ENCODE data around the gene SLC9A5.

Gene SLC9A5

DNA sequence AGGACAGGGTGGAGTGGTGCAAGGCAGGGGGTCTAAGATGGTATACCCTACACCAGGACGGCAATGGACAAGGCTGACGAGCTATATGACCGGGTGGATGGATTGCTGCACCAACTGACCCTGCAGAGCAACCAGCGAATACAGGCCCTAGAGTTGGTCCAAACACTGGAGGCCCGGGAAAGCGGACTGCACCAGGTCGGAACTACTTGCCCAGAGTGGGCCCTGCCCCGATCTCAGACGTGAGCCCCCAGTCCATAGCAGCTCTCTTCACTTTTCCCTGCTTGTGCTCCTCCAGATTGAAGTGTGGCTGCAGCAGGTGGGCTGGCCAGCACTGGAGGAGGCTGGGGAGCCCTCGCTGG is 33.6 kb downstream of the SLC9A5 start:
- Mint-ChIP-seq H3K27me3 (ENCODE audit: low read depth, poor library complexity) (peaks cover 44% of the 10 kb centered on the region), H3K27ac (no peak overlapping the region), H3K4me1 (peaks cover 11% of the 10 kb centered on the region), H3K36me3 (ENCODE audit: low read depth) (no peaks in the 10 kb centered on the region), H3K9me3 (no peaks in the 10 kb centered on the region), H3K4me3 (no peak overlapping the region)
- DNase-seq = no peak
- TF ChIP-seq, protein P1, sequence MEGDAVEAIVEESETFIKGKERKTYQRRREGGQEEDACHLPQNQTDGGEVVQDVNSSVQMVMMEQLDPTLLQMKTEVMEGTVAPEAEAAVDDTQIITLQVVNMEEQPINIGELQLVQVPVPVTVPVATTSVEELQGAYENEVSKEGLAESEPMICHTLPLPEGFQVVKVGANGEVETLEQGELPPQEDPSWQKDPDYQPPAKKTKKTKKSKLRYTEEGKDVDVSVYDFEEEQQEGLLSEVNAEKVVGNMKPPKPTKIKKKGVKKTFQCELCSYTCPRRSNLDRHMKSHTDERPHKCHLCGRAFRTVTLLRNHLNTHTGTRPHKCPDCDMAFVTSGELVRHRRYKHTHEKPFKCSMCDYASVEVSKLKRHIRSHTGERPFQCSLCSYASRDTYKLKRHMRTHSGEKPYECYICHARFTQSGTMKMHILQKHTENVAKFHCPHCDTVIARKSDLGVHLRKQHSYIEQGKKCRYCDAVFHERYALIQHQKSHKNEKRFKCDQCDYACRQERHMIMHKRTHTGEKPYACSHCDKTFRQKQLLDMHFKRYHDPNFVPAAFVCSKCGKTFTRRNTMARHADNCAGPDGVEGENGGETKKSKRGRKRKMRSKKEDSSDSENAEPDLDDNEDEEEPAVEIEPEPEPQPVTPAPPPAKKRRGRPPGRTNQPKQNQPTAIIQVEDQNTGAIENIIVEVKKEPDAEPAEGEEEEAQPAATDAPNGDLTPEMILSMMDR (IDR thresholded peaks at IDR 0.05) = no peak

DNA sequence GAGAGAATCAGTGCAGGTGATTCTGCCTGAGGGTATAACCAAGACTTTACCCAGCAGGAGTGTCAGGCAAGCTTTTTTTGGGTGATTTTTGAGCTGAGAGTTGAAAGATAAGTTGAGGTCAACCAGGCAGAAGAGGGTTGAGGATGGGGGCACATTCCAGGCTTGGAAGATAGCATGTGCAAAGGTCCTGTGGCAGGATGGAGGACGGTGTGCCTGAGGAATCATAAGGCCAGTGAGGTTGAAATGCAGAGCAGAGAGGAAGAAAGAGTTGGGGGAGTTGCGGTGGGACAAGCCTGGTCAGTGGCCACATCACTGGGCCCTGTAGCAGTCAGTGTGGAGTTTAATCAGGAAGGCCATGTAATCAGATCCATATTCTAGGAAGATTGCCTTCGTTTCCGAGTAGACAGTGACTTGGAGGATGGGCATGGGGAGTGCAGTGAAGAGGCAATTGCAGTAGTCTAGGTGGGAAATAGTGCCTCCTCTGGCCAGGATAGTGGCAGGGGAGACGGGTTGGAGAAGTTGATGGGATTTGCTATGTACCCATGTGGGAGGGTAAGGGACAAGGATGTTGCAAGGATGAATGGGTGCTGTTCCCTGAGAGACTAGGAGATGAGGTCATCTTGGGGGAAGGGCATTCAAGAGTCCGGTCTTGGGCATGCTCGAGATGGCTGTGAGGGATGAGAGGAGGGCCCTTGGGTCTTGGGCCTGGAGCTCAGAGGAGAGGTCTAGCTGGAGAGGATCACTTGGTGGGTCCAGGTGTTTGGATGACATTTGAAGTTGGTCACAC is 34.5 kb downstream of the SLC9A5 start:
- H3K36me3 Mint-ChIP-seq (ENCODE audit: low read depth) = no peaks in the 10 kb centered on the region
- DNase-seq = no peak

DNA sequence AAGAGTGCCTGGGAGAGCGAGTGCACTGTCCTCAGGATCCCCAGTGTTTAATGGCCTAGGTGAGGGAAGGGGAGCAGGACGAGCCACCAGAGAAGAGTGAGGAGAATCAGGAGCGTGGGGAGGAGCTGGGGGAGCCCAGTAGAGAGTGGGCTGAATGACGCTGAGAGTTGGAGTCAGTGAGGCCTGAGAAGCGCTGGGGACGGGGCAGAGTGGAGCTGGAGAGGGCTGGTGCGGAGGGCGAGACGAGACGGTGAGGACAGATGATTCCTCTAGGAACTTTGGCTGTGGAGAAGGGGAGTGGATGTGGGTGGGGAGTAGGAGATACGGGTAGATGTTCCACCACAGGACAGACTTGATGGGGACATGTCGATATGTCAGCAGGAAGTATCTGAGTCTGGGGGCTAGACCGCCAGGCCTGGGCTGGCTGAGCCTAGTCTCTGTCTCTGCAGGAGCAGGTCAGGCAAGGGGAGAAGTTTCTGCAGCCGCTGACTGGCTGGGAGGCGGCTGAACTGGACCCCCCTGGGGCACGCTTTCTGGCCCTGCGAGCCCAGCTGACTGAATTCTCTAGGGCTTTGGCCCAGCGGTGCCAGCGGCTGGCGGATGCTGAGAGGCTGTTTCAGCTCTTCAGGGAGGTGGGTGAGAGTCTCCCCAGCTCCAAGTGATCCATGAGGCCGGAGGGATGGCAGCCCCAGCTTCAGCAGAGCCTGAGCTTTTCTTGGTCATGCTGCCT is 35.2 kb downstream of the SLC9A5 start:
- H3K27me3 Mint-ChIP-seq (ENCODE audit: low read depth, poor library complexity) = peaks cover 38% of the 10 kb centered on the region
- no peak overlapping the region for H3K4me3 Mint-ChIP-seq
- no peaks in the 10 kb centered on the region for H3K9me3 Mint-ChIP-seq
- no peaks in the 10 kb centered on the region for H3K36me3 Mint-ChIP-seq (ENCODE audit: low read depth)
- DNase-seq = no peak
- H3K27ac Mint-ChIP-seq = peak overlapping the region; percentile 47
- TF ChIP-seq, protein P1 (IDR thresholded peaks at IDR 0.05) = no peak
- H3K4me1 Mint-ChIP-seq = peaks cover 11% of the 10 kb centered on the region

More for the DNA sequence above, 34.5 kb downstream of the SLC9A5 start:
- Mint-ChIP-seq H3K4me3 (no peak overlapping the region), H3K4me1 (peaks cover 11% of the 10 kb centered on the region), H3K27ac (peak overlapping the region; percentile 47), H3K27me3 (ENCODE audit: low read depth, poor library complexity) (peaks cover 38% of the 10 kb centered on the region), H3K9me3 (no peaks in the 10 kb centered on the region)
- TF ChIP-seq, protein P1 (IDR thresholded peaks at IDR 0.05) = no peak

DNA sequence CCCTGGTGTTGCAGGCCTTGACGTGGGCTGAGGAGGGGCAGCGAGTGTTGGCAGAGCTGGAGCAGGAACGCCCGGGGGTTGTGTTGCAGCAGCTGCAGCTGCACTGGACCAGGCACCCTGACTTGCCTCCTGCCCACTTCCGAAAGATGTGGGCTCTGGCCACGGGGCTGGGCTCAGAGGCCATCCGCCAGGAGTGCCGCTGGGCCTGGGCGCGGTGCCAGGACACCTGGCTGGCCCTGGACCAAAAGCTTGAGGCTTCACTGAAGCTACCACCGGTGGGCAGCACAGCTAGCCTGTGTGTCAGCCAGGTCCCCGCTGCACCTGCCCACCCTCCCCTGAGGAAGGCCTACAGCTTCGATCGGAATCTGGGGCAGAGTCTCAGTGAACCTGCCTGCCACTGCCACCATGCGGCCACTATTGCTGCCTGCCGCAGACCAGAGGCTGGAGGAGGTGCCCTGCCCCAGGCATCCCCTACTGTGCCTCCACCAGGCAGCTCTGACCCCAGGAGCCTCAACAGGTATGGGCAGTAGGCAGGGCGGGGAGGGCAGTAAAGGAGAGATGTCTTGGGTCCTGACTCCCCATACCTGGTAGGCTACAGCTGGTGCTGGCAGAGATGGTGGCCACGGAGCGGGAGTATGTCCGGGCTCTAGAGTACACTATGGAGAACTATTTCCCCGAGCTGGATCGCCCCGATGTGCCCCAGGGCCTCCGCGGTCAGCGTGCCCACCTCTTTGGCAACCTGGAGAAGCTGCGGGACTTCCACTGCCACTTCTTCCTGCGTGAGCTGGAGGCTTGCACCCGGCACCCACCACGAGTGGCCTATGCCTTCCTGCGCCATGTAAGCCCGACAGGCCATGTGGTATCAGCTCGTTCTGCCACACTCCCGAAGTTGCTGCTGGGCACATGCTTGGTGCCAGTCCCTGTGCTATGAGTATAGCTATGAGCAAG is 36.2 kb downstream of the SLC9A5 start:
- TF ChIP-seq, protein P1 (IDR thresholded peaks at IDR 0.05) = peak; percentile 55

DNA sequence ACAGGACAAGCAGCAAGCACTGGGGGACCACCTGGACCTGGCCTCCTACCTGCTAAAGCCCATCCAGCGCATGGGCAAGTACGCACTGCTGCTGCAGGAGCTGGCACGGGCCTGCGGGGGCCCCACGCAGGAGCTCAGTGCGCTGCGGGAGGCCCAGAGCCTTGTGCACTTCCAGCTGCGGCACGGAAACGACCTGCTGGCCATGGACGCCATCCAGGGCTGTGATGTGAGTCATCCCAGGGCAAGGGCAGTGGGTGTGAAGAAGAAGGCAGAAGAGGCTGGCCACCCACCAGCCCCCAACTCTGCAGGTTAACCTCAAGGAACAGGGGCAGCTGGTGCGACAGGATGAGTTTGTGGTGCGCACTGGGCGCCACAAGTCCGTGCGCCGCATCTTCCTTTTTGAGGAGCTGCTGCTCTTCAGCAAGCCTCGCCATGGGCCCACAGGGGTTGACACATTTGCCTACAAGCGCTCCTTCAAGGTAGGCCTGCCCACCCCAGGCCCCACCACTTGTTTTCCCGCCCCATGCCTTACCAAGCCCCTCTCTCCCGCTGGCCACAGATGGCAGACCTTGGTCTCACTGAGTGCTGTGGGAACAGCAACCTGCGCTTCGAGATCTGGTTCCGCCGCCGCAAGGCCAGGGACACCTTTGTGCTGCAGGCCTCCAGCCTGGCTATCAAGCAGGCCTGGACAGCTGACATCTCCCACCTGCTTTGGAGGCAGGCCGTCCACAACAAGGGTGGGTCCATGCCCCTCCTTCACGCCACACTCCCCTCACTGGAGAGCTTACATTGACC is 37.9 kb downstream of the SLC9A5 start:
- Mint-ChIP-seq H3K27ac (no peak overlapping the region), H3K27me3 (ENCODE audit: low read depth, poor library complexity) (peaks cover 25% of the 10 kb centered on the region), H3K4me1 (peaks cover 11% of the 10 kb centered on the region), H3K36me3 (ENCODE audit: low read depth) (no peaks in the 10 kb centered on the region), H3K9me3 (no peaks in the 10 kb centered on the region), H3K4me3 (no peak overlapping the region)
- no peak for DNase-seq
- TF ChIP-seq, protein P1 (IDR thresholded peaks at IDR 0.05) = no peak

More for the DNA sequence above, 36.2 kb downstream of the SLC9A5 start:
- Mint-ChIP-seq H3K36me3 (ENCODE audit: low read depth) (no peaks in the 10 kb centered on the region), H3K4me3 (no peak overlapping the region), H3K27me3 (ENCODE audit: low read depth, poor library complexity) (peaks cover 35% of the 10 kb centered on the region), H3K27ac (no peak overlapping the region), H3K4me1 (peaks cover 11% of the 10 kb centered on the region), H3K9me3 (no peaks in the 10 kb centered on the region)
- DNase-seq = peak; percentile 61
